HUES6 (cell line): ENCODE measurements around the gene ANKS6.

Source experiments
- H3K27ac ChIP-seq: 2 replicates; pipeline ENCODE4 v1.7.0; 2013; ENCODE audit warnings: low read depth, mild to moderate bottlenecking, low read length, inconsistent platforms
- H3K27me3 ChIP-seq: 2 replicates; pipeline ENCODE4 v1.6.1; 2013; ENCODE audit warnings: low read length; ENCODE audit not compliant: control insufficient read depth, insufficient read depth
- H3K36me3 ChIP-seq: 2 replicates; pipeline ENCODE4 v1.6.1; 2013; ENCODE audit warnings: low read length; ENCODE audit not compliant: control insufficient read depth, insufficient read depth
- H3K4me1 ChIP-seq: 2 replicates; pipeline ENCODE4 v1.6.1; 2013; ENCODE audit warnings: low read length; ENCODE audit not compliant: control insufficient read depth, insufficient read depth
- H3K4me3 ChIP-seq: 2 replicates; pipeline ENCODE4 v1.5.1; 2013; ENCODE audit warnings: low read depth, low read length
- H3K9ac ChIP-seq: one replicate; pipeline ENCODE4 v1.6.1; 2013; ENCODE audit warnings: mild to moderate bottlenecking, low read length
- H3K9me3 ChIP-seq: 2 replicates; pipeline ENCODE4 v1.6.1; 2013; ENCODE audit warnings: low read depth, low read length; ENCODE audit not compliant: control insufficient read depth, insufficient read depth

The ANKS6 gene

GRCh38 chr9:98796364-98797101 lies at the start of gene ANKS6:
ANKS6 (minus strand) TSS chr9:98796555; CDS start chr9:98796491, 64 bp downstream.
- Histone ChIP-seq H3K27me3 (peaks cover 5% of the 10 kb centered on the region), H3K36me3 (no peaks in the 10 kb centered on the region), H3K9ac (peak within 1 kb of the TSS; percentile 68), H3K9me3 (peaks cover 8% of the 10 kb centered on the region; the same call in 1 of the 2 replicates), H3K4me3 (peak within 1 kb of the TSS; percentile 81), H3K4me1 (peaks cover 38% of the 10 kb centered on the region), H3K27ac (no peak within 1 kb of the TSS)

GRCh38 chr9:98846081-98846480 lies 49.7 kb upstream of the ANKS6 start:
- Histone ChIP-seq H3K9ac (no peak overlapping the region), H3K4me1 (peaks cover 15% of the 10 kb centered on the region), H3K9me3 (no peaks in the 10 kb centered on the region), H3K4me3 (no peak overlapping the region), H3K36me3 (0 out of 2 replicates have a peak, but pooled peaks cover 4% of the 10 kb centered on the region), H3K27ac (no peak overlapping the region), H3K27me3 (no peaks in the 10 kb centered on the region)

DNA sequence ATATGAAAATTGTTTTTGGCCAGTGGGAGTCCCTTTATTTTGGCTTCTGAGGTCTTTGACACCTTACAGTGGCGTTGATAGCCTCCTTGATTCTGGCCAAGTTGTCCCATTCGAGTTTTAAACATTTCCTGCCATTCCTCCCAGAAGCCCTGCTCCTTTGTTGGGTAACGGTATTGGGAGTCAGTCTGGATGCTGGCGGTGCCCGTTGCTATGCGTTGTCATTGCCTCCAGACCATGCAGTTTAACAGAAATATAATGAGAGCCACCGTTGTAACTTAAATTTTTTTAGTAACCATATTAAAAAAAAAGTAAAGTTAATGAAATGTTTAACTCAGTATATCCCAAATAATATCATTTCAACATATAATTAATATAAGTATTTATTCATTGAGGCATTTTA lies 46.2 kb upstream of the ANKS6 start:
- Histone ChIP-seq H3K9me3 (no peaks in the 10 kb centered on the region), H3K27me3 (no peaks in the 10 kb centered on the region), H3K4me1 (no peaks in the 10 kb centered on the region), H3K9ac (no peak overlapping the region), H3K27ac (no peak overlapping the region), H3K36me3 (peaks cover 7% of the 10 kb centered on the region; the same call in 1 of the 2 replicates), H3K4me3 (no peak overlapping the region)

- no peak overlapping the region for H3K27ac ChIP-seq
- H3K36me3 ChIP-seq: peaks cover 4% of the 10 kb centered on the region; the same call in 1 of the 2 replicates
- no peaks in the 10 kb centered on the region for H3K9me3 ChIP-seq
- no peak overlapping the region for H3K9ac ChIP-seq
- H3K4me3 ChIP-seq: no peak overlapping the region
- no peaks in the 10 kb centered on the region for H3K27me3 ChIP-seq
- H3K4me1 ChIP-seq: no peaks in the 10 kb centered on the region
Measured at GRCh38 chr9:98839724-98840123, 43.4 kb upstream of the ANKS6 start.

GRCh38 chr9:98838868-98839565 lies 42.7 kb upstream of the ANKS6 start:
- Histone ChIP-seq H3K9me3 (no peaks in the 10 kb centered on the region), H3K27me3 (no peaks in the 10 kb centered on the region), H3K9ac (no peak overlapping the region), H3K4me3 (no peak overlapping the region), H3K27ac (no peak overlapping the region), H3K36me3 (peaks cover 4% of the 10 kb centered on the region; the same call in 1 of the 2 replicates), H3K4me1 (no peaks in the 10 kb centered on the region)

DNA sequence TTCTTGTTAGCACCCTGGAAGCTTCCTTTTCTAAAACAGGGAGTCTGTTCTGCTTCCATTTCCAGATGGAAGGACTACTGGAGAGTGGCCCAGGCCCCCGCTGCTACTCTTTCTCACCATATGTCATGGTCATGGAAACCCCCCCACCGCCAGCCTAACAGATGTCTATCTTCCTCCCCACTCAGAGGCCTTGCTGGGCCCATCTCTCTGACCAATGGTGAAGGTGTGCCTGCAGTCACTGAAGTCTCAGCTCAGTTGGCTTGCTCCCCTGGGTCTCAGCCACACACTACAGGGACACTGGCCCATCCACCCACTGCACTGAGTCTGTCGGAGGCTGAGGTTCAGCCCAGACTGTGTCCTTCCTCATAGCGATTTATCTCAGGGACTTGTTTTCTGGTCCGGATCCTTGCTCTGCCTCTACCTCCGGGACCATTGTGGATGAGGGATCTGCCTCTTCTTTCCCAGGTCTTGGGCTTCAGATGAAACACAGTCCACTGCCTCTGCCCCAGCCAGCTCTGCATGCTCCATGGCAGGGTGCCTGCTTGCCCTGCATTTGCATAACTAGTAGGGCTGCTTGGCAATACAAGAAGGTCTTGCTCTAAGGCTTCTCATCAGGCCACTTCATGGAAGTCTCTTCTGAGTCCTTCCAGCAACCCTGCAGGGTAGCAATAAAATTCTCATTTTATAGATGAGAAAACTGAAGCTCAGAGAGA lies 42.0 kb upstream of the ANKS6 start:
- no peak overlapping the region for H3K9ac ChIP-seq
- H3K4me1 ChIP-seq: no peaks in the 10 kb centered on the region
- no peak overlapping the region for H3K27ac ChIP-seq
- H3K27me3 ChIP-seq: no peaks in the 10 kb centered on the region
- H3K9me3 ChIP-seq: no peaks in the 10 kb centered on the region
- H3K36me3 ChIP-seq: peaks cover 4% of the 10 kb centered on the region; the same call in 1 of the 2 replicates
- H3K4me3 ChIP-seq: no peak overlapping the region

- Histone ChIP-seq H3K9ac (no peak overlapping the region), H3K27ac (no peak overlapping the region), H3K4me1 (no peaks in the 10 kb centered on the region), H3K27me3 (no peaks in the 10 kb centered on the region), H3K36me3 (peaks cover 4% of the 10 kb centered on the region; the same call in 1 of the 2 replicates), H3K9me3 (no peaks in the 10 kb centered on the region), H3K4me3 (no peak overlapping the region)
Measured at GRCh38 chr9:98837516-98837915, 41.2 kb upstream of the ANKS6 start.

DNA sequence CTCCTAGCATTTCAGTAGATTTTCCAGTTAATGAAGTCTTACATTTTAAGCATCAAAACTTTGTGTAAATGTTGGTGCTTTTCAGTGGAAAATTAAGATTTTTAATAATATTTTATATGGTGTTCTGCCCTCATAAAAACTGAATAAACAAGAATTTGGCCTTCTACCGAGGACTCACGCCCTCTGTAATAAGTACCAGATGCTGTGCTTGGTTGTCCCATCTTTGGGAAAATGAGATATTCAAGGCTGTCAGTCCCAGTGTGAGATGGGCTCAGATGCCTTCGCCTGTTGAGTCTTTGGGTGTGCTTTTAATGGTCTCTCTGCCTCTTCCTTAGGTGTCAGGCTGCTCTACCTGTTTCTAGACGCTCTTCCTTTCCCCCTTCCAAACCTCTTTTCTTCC lies 39.9 kb upstream of the ANKS6 start:
- Histone ChIP-seq H3K36me3 (peaks cover 4% of the 10 kb centered on the region; the same call in 1 of the 2 replicates), H3K4me3 (no peak overlapping the region), H3K9ac (no peak overlapping the region), H3K9me3 (no peaks in the 10 kb centered on the region), H3K27ac (no peak overlapping the region), H3K4me1 (no peaks in the 10 kb centered on the region), H3K27me3 (no peaks in the 10 kb centered on the region)

DNA sequence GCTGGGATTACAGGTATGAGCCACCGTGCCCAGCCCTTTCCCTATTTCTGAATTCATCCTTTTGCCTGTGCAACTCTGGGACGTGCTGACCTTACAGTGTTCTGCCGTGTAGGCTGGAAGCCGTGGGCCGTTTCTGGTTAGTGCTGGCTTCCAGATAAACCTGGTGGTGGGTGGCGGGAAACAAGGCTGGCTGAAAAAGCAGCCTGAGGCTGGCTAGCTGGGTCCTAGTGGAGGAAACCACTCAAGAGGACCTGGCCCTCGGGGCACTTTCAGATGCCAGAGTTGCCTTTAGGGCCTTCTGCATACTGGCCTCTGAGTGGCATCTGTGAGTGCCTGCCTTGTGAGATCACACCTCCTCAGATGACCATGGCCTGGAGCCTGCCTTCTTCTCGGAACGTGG lies 38.0 kb upstream of the ANKS6 start:
- Histone ChIP-seq H3K36me3 (no peaks in the 10 kb centered on the region; the same call in 1 of the 2 replicates), H3K4me1 (no peaks in the 10 kb centered on the region), H3K27ac (no peak overlapping the region), H3K4me3 (no peak overlapping the region), H3K9ac (no peak overlapping the region), H3K9me3 (no peaks in the 10 kb centered on the region), H3K27me3 (no peaks in the 10 kb centered on the region)

GRCh38 chr9:98833090-98833956 lies 37.0 kb upstream of the ANKS6 start:
- H3K9ac ChIP-seq: no peak overlapping the region
- no peaks in the 10 kb centered on the region for H3K9me3 ChIP-seq
- H3K27ac ChIP-seq: no peak overlapping the region
- H3K4me3 ChIP-seq: no peak overlapping the region
- H3K4me1 ChIP-seq: no peaks in the 10 kb centered on the region
- no peaks in the 10 kb centered on the region for H3K27me3 ChIP-seq
- no peaks in the 10 kb centered on the region; the same call in 1 of the 2 replicates for H3K36me3 ChIP-seq
